HepG2 (cell line): ENCODE data around the gene NKAIN4. TPM values are rescaled to one million over a fixed set of nuclear protein-coding genes. Genes with fewer than 3 reads are reported as not detected.

Experiments
- RBFOX2 ChIP-seq: fragments of 200-400 bp; formaldehyde crosslinking; IDR thresholded peaks from 2 replicates; pipeline ENCODE4 v1.6.1; 2017; ENCODE audit warnings: low read depth, mild to moderate bottlenecking, low read length
- ZNF142 ChIP-seq: sonication (generic); formaldehyde crosslinking; IDR thresholded peaks from 2 replicates; pipeline ENCODE4 v1.4.0; 2020; ENCODE audit warnings: missing genetic modification reagents
- polyA plus RNA-seq, 8 experiments: library from polyadenylated mRNA; depleted of rRNA in 3 of 8; stranded (reverse) in 7 of 8; unstranded in 1 of 8; fragments of >200 nt; fragmentation: Illumina TruSeq in 4 of 8; extraction: Trizol in 4 of 8; gene quantifications; 2 replicates each; pipeline versions ENCODE4 v1.2.1 to v1.2.3, GENCODE V29; 2011 to 2016; ENCODE audit warnings: low read depth in 4 of 8, missing spikeins in 1 of 8, mixed read lengths in 1 of 8; ENCODE audit not compliant: insufficient read depth in 1 of 8
- total RNA-seq, 5 experiments: library from RNA; depleted of rRNA; stranded (reverse); fragments of >200 nt; fragmentation: Illumina TruSeq; extraction: Trizol; gene quantifications; 2 replicates each; pipeline ENCODE4 v1.2.3, GENCODE V29; 2016; ENCODE audit warnings: low read depth in 1 of 5
- TF ChIP-seq, protein P1 (sequence below): sonication (generic); formaldehyde crosslinking; IDR thresholded peaks from 2 replicates; pipeline ENCODE4 v1.9.0; 2021; ENCODE audit warnings: missing genetic modification reagents, borderline replicate concordance

Gene NKAIN4
- total and polyA plus RNA-seq, 2 of the 13 experiments (the other 11 are each of a cell fraction or from before 2014, with no cell fraction given) = not detected

DNA sequence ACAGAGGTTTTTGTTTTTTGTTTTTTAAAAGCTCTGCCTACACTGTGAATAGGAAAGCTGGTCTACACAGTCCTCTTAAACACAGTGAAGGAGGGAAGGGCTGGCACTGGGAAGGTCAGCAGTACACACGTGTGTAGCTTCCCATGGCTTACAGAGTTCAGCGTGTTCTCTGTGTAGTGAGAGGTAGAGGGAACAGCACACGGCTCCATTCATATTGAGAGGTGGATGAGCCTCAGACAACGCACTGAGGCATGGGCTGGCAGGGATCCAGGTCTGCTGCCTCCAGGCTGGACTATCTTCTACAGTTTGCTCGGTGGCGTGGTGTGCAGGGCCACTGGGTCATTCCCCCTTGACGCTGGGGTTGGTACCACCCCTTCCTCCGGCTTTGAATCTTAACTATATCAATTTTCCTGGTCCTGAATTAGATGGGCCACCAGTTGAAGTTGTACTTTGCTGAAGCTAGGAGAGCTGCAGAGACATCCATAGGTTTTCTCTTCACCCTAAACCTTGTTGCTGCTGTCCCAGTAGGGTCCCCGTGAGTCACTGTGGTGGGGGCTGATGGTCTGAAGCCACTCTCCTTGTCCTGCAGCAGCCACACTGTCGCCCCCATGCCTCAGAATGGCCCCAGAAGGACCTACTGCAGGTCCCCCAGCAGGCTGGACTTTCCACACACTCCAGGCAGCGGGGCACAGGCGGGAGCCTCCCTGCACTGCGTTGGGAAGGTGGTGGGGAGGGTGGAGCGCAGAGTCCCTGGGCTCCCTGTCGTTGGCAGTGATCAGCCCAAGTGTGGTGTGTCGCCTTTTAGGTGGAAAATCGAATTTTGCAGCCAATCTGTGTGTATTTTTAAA, 20.3 kb upstream of the NKAIN4 start (continued):
- TF ChIP-seq ZNF142 (CRISPR knock-in tag) (0 out of 2 replicates have a peak, but pooled peaks have one; percentile 7), RBFOX2 (peak; percentile 42; the same call in 1 of the 2 replicates)
- TF ChIP-seq, protein P1, sequence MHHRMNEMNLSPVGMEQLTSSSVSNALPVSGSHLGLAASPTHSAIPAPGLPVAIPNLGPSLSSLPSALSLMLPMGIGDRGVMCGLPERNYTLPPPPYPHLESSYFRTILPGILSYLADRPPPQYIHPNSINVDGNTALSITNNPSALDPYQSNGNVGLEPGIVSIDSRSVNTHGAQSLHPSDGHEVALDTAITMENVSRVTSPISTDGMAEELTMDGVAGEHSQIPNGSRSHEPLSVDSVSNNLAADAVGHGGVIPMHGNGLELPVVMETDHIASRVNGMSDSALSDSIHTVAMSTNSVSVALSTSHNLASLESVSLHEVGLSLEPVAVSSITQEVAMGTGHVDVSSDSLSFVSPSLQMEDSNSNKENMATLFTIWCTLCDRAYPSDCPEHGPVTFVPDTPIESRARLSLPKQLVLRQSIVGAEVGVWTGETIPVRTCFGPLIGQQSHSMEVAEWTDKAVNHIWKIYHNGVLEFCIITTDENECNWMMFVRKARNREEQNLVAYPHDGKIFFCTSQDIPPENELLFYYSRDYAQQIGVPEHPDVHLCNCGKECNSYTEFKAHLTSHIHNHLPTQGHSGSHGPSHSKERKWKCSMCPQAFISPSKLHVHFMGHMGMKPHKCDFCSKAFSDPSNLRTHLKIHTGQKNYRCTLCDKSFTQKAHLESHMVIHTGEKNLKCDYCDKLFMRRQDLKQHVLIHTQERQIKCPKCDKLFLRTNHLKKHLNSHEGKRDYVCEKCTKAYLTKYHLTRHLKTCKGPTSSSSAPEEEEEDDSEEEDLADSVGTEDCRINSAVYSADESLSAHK (CRISPR knock-in tag) = no peak
